Glutamatergic neuron (in vitro differentiated cells): ENCODE results near the gene EVC2. TPM values are rescaled to one million over a fixed set of nuclear protein-coding genes. Genes with fewer than 3 reads are reported as not detected.

ENCODE experiments used
- DNase-seq: peaks from one replicate; pipeline ENCODE4 v3.0.0; 2022
- H3K27ac Mint-ChIP-seq: one replicate; pipeline ENCODE4 v1.8.0; 2020; ENCODE audit warnings: mild to moderate bottlenecking, mixed read lengths, inconsistent platforms; ENCODE audit not compliant: unreplicated experiment
- H3K27me3 Mint-ChIP-seq: one replicate; pipeline ENCODE4 v1.8.0; 2020; ENCODE audit warnings: mild to moderate bottlenecking, moderate library complexity, mixed read lengths, inconsistent platforms; ENCODE audit not compliant: unreplicated experiment
- H3K36me3 Mint-ChIP-seq: one replicate; pipeline ENCODE4 v1.8.0; 2020; ENCODE audit warnings: mild to moderate bottlenecking, mixed read lengths, inconsistent platforms; ENCODE audit not compliant: unreplicated experiment
- H3K4me1 Mint-ChIP-seq: one replicate; pipeline ENCODE4 v1.8.0; 2020; ENCODE audit warnings: mild to moderate bottlenecking, low read depth, mixed read lengths, inconsistent platforms; ENCODE audit not compliant: unreplicated experiment
- H3K4me3 Mint-ChIP-seq: one replicate; pipeline ENCODE4 v1.8.0; 2020; ENCODE audit warnings: mild to moderate bottlenecking, mixed read lengths, inconsistent platforms; ENCODE audit not compliant: unreplicated experiment
- H3K9me3 Mint-ChIP-seq: one replicate; pipeline ENCODE4 v1.8.0; 2020; ENCODE audit warnings: mild to moderate bottlenecking, moderate library complexity, mixed read lengths, inconsistent platforms; ENCODE audit not compliant: unreplicated experiment
- total RNA-seq: library from RNA; stranded (reverse); fragmentation: NEBNext Ultra II Directional; extraction: Animal tissue kit (Norgen Biotek cat#: 25700); gene quantifications from one replicate; pipeline ENCODE4 v1.2.1, GENCODE V29; 2021; ENCODE audit not compliant: unreplicated experiment
- TF ChIP-seq, protein P1 (sequence below): fragments of 200-600 bp; sonication (generic); IDR thresholded peaks from one replicate; pipeline ENCODE4 v1.5.0; 2021; ENCODE audit not compliant: partially characterized antibody, unreplicated experiment

Gene EVC2
- total RNA-seq, 1 donor from 2014 or later = 2.3 TPM

DNA sequence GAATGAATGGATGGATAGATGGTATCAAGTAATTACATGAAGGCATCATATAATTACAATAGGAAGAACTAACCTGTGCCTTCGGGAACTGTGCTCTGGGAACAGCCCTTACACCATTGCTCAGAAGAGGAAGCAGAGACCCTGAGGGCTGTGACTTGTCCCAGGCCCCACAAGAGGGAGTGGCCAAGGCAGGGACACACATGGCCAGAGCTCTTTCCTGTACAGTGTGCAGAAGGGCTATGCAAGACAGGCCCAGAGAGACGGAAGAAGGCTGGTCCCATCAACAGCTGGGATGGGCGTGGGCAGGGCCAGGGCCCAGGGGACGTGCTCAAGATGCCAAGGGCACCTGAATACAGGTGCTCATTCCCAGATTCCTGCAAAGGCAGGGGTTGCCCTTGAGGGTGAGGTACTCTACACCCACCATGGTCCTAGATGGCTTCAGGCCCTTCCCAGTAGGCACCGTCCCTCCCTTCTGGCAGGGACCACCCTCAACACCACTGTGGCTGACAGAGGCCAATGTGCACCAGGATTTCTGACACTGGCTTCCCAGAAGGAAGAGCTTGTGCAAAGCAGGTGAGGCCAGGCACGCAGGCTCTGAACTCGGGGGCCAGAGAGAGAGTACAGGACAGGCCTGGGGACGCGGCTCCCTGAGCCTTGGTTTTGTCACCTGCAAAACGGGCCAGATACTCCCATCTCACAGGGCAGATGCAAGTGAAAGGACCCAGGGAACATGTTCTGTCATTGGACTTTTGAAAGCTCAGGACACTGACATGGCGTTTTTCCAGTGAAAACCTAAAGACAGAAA, 1.7 kb downstream of the EVC2 start:
- DNase-seq = no peak
- TF ChIP-seq, protein P1, sequence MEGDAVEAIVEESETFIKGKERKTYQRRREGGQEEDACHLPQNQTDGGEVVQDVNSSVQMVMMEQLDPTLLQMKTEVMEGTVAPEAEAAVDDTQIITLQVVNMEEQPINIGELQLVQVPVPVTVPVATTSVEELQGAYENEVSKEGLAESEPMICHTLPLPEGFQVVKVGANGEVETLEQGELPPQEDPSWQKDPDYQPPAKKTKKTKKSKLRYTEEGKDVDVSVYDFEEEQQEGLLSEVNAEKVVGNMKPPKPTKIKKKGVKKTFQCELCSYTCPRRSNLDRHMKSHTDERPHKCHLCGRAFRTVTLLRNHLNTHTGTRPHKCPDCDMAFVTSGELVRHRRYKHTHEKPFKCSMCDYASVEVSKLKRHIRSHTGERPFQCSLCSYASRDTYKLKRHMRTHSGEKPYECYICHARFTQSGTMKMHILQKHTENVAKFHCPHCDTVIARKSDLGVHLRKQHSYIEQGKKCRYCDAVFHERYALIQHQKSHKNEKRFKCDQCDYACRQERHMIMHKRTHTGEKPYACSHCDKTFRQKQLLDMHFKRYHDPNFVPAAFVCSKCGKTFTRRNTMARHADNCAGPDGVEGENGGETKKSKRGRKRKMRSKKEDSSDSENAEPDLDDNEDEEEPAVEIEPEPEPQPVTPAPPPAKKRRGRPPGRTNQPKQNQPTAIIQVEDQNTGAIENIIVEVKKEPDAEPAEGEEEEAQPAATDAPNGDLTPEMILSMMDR = no peak
- H3K36me3 Mint-ChIP-seq = peaks cover 26% of the 10 kb centered on the region
- peaks cover 5% of the 10 kb centered on the region for H3K27me3 Mint-ChIP-seq
- H3K4me1 Mint-ChIP-seq = peaks cover 7% of the 10 kb centered on the region
- peak overlapping the region; percentile 80 for H3K4me3 Mint-ChIP-seq
- peaks cover 15% of the 10 kb centered on the region for H3K9me3 Mint-ChIP-seq
- H3K27ac Mint-ChIP-seq = no peak overlapping the region

DNA sequence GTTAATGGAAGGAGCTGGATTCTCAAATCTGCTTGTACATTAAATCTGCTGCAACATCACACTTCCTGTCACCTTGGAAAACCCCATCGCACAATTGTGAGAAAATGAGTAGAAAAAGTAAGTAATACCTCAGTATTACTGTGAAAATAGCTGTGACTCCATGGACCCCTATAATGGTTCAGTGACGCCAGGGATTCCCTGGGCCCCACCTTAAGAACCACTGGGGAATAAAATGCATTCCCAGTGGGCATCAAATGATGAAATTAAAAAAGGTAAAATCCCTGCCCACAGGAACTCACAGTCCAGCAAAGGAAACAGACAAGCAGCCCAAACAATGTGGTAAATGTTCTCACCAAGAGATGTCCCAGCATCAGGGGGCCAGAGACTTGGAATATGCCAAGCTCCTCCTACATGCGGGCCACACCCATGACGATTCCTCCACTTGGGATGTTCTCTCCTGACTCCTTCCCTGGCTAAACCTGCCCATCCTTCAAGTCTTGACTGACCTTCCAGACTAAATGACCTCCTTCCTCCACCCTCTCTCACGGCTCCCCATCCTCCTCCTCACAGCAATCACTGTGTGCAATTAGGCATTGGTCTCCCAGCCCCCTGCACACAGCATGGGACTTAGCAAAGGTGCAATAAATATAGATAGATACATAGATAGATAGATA, 2.6 kb downstream of the EVC2 start:
- Mint-ChIP-seq H3K4me3 (no peak overlapping the region), H3K27me3 (peaks cover 5% of the 10 kb centered on the region), H3K4me1 (peaks cover 7% of the 10 kb centered on the region), H3K27ac (no peak overlapping the region), H3K9me3 (peaks cover 16% of the 10 kb centered on the region), H3K36me3 (peaks cover 29% of the 10 kb centered on the region)
- TF ChIP-seq, protein P1 = no peak
- no peak for DNase-seq

DNA sequence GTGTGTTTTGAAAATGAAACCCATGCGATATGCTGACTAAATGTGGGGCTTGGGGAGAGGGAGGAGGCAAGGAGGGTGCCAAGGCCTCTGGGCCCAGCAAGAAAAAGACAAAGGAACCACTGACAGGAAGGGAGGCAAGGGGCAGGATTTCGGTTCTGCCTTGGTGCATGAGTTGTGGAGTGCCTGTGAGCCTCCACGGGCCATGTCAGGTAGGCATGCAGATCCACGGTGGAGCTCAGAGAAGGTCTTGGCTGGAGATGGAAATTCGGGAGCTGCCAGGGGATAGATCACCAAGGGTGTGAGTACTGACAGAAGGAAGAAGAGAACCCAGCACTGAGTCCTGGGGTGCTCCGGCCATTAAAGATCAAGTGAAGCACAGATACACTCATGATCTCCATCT, 4.1 kb downstream of the EVC2 start:
- Mint-ChIP-seq H3K9me3 (peaks cover 12% of the 10 kb centered on the region), H3K4me3 (no peak overlapping the region), H3K36me3 (peaks cover 29% of the 10 kb centered on the region), H3K4me1 (peaks cover 3% of the 10 kb centered on the region), H3K27me3 (peaks cover 3% of the 10 kb centered on the region), H3K27ac (no peak overlapping the region)
- TF ChIP-seq, protein P1 = no peak
- no peak for DNase-seq

DNA sequence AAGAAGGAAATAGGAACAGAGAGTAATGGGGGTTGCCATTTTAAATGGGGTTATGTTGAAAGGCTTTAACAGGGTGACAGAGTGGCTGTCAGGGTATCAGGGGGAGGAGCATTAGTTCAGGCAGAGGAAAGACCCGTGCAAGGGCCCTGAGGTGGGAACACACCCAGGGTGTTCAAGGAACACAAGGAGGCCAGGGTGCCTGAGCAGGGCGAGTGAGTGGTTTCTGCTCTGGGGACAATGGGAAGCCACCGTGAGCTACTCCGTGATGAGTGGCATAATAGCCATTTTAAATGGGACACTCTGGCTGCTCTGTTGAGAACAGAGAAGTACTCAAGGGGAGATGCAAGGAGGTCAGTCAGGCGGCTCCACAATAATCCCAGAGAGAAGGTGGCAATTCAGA, 4.5 kb downstream of the EVC2 start:
- Mint-ChIP-seq H3K4me1 (peaks cover 3% of the 10 kb centered on the region), H3K4me3 (no peak overlapping the region), H3K27me3 (peaks cover 3% of the 10 kb centered on the region), H3K36me3 (peaks cover 29% of the 10 kb centered on the region), H3K27ac (no peak overlapping the region), H3K9me3 (peaks cover 12% of the 10 kb centered on the region)
- TF ChIP-seq, protein P1 = no peak
- DNase-seq = no peak

DNA sequence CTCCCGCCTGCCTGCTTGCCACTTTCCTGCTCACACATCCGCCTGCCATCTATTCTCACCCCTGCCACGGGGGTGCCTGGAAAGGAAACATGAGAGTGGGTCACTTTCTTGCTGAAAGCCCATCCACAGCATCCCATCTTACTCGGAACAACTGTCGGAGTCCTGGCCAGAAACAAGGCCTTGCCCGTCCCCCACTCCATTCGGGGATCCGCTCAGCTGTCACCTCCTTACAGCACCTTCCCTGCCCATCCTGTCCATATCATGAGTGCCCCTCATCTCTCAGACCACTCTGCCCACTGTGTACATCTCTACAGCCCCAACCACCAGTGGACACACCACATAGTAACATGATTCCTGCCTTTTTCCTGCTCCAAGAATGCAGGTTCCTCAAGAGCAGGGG, 6.4 kb downstream of the EVC2 start:
- no peak overlapping the region for H3K4me3 Mint-ChIP-seq

More for the DNA sequence above, 6.4 kb downstream of the EVC2 start:
- Mint-ChIP-seq H3K27ac (peak overlapping the region; percentile 69), H3K27me3 (peaks cover 4% of the 10 kb centered on the region), H3K4me1 (no peaks in the 10 kb centered on the region), H3K9me3 (peaks cover 12% of the 10 kb centered on the region), H3K36me3 (peaks cover 29% of the 10 kb centered on the region)
- TF ChIP-seq, protein P1 = no peak
- DNase-seq = no peak
